H1 (cell line): ENCODE measurements around the gene RAP2C. TPM values are rescaled to one million over a fixed set of nuclear protein-coding genes. Genes with fewer than 3 reads are reported as not detected.

Source experiments
- CTCF ChIA-PET: fragments of 300-600 bp; sonication (Branson Sonifier 250); formaldehyde crosslinking; loops from one replicate; lab custom pipeline; 2021; ENCODE audit not compliant: partially characterized antibody; lab: Charles Lee
- POLR2A ChIA-PET: fragments of 300-600 bp; sonication (Branson Sonifier 250); formaldehyde crosslinking; loops from one replicate; lab custom pipeline; 2021; ENCODE audit warnings: inconsistent platforms; ENCODE audit not compliant: partially characterized antibody; lab: Charles Lee
- DNase-seq, 2 experiments: peaks; one replicate each; pipeline versions ENCODE4 v3.0.0 to v3.0.0-alpha.2; 2010 to 2022; ENCODE audit warnings: low spot score in 2 of 2, low read depth in 1 of 2, mixed read lengths in 1 of 2
- FAIRE-seq: peaks from 2 replicates; lab custom pipeline; 2011; peaks lifted over from hg19 to GRCh38; lab: Jason Lieb, UNC
- H2AFZ ChIP-seq: 2 replicates; pipeline ENCODE4 v1.8.1; 2012; ENCODE audit warnings: low read length, inconsistent platforms
- H2AK5ac ChIP-seq: 2 replicates; pipeline ENCODE4 v1.6.1; 2013; ENCODE audit warnings: low read depth, low read length
- H2BK120ac ChIP-seq: replicated peaks from 2 replicates; pipeline ENCODE3; 2013; ENCODE audit warnings: low read depth, low read length, inconsistent platforms
- H2BK12ac ChIP-seq: 2 replicates; pipeline ENCODE4 v1.6.1; 2013; ENCODE audit warnings: low read depth, low read length
- H2BK15ac ChIP-seq: 2 replicates; pipeline ENCODE4 v1.6.1; 2013; ENCODE audit warnings: low read length
- H2BK20ac ChIP-seq: 2 replicates; pipeline ENCODE4 v1.6.1; 2013; ENCODE audit warnings: low read length
- H2BK5ac ChIP-seq: 2 replicates; pipeline ENCODE4 v1.6.1; 2013; ENCODE audit warnings: low read depth, low read length
- H3K14ac ChIP-seq: 2 replicates; pipeline ENCODE4 v1.6.1; 2013; ENCODE audit warnings: inconsistent platforms; ENCODE audit not compliant: insufficient read length
- H3K18ac ChIP-seq: 2 replicates; pipeline ENCODE4 v1.6.1; 2013; ENCODE audit warnings: low read length; ENCODE audit errors: extremely low read depth
- H3K23ac ChIP-seq: 2 replicates; pipeline ENCODE4 v1.6.1; 2013; ENCODE audit warnings: inconsistent platforms; ENCODE audit not compliant: insufficient read length
- H3K23me2 ChIP-seq: 2 replicates; pipeline ENCODE4 v1.6.1; 2013; ENCODE audit warnings: low read depth, low read length
- H3K27ac ChIP-seq: 2 replicates; pipeline ENCODE4 v1.6.1; 2011; ENCODE audit warnings: low read depth, low read length, inconsistent platforms
- H3K27me3 ChIP-seq, 4 experiments: replicated peaks in 1 of 4; 1 replicate in 1 of 4; 2 replicates in 3 of 4; pipeline versions ENCODE4 v1.6.1 to v1.8.1; 2011 to 2013; ENCODE audit warnings: low read length in 3 of 4, mild to moderate bottlenecking in 3 of 4, inconsistent platforms in 2 of 4, mixed read lengths in 2 of 4, moderate library complexity in 1 of 4; ENCODE audit not compliant: control insufficient read depth in 3 of 4, insufficient read depth in 3 of 4; ENCODE audit errors: extremely low read depth in 1 of 4
- H3K36me3 ChIP-seq, 4 experiments: 2 replicates each; pipeline versions ENCODE4 v1.6.1 to v1.8.1; 2011 to 2013; ENCODE audit warnings: mild to moderate bottlenecking in 4 of 4, low read length in 3 of 4, moderate library complexity in 2 of 4, control low read depth in 1 of 4, inconsistent platforms in 1 of 4; ENCODE audit not compliant: insufficient read depth in 4 of 4, control insufficient read depth in 2 of 4
- H3K4ac ChIP-seq: replicated peaks from 2 replicates; pipeline ENCODE3; 2013; ENCODE audit warnings: low read length, low read depth, mixed read lengths, inconsistent platforms; ENCODE audit not compliant: insufficient read length
- H3K4me1 ChIP-seq, 4 experiments: replicated peaks in 1 of 4; 1 replicate in 1 of 4; 2 replicates in 3 of 4; pipeline versions ENCODE4 v1.6.1 to v1.8.1; 2011 to 2013; ENCODE audit warnings: low read length in 3 of 4, inconsistent platforms in 2 of 4, mixed read lengths in 1 of 4; ENCODE audit not compliant: insufficient read depth in 4 of 4, control insufficient read depth in 3 of 4
- H3K4me2 ChIP-seq, 2 experiments: 2 replicates each; pipeline versions ENCODE4 v1.6.1 to v1.8.1; 2011 to 2013; ENCODE audit warnings: low read depth in 2 of 2, low read length in 2 of 2, control low read depth in 1 of 2, inconsistent platforms in 1 of 2, mild to moderate bottlenecking in 1 of 2; ENCODE audit not compliant: insufficient read depth in 1 of 2
- H3K4me3 ChIP-seq, 4 experiments: fragments of 200-600, 300-600 bp in 1 of 4; sonication (generic), shearing (Covaris generic), sonication (Bioruptor Twin) in 1 of 4; 2 replicates each; pipeline versions ENCODE4 v1.5.1 to v1.8.1; 2011 to 2016; ENCODE audit warnings: low read length in 4 of 4, low read depth in 3 of 4, control low read depth in 2 of 4, inconsistent platforms in 2 of 4, mild to moderate bottlenecking in 2 of 4, mixed read lengths in 1 of 4, moderate library complexity in 1 of 4; ENCODE audit not compliant: insufficient read depth in 2 of 4; ENCODE audit errors: extremely low read depth in 1 of 4
- H3K56ac ChIP-seq: replicated peaks from 2 replicates; pipeline ENCODE3; 2013; ENCODE audit warnings: low read depth, mild to moderate bottlenecking, mixed read lengths, low read length, inconsistent platforms; ENCODE audit not compliant: insufficient read length
- H3K79me1 ChIP-seq: 2 replicates; pipeline ENCODE4 v1.6.1; 2013; ENCODE audit warnings: low read depth, low read length, control low read depth
- H3K79me2 ChIP-seq, 2 experiments: 2 replicates each; pipeline versions ENCODE4 v1.6.1 to v1.8.1; 2012 to 2013; ENCODE audit warnings: low read length in 2 of 2, mild to moderate bottlenecking in 2 of 2, inconsistent platforms in 1 of 2; ENCODE audit not compliant: insufficient read depth in 2 of 2, control insufficient read depth in 1 of 2
- H3K9ac ChIP-seq, 4 experiments: replicated peaks in 1 of 4; 1 replicate in 1 of 4; 2 replicates in 3 of 4; pipeline versions ENCODE4 v1.6.1 to v1.8.1; 2011 to 2013; ENCODE audit warnings: low read depth in 3 of 4, low read length in 3 of 4, control low read depth in 2 of 4, mild to moderate bottlenecking in 2 of 4, moderate library complexity in 2 of 4, inconsistent platforms in 1 of 4; ENCODE audit errors: extremely low read depth in 1 of 4
- H3K9me3 ChIP-seq, 2 experiments: 2 replicates each; pipeline versions ENCODE4 v1.6.1 to v1.8.1; 2012 to 2013; ENCODE audit warnings: mild to moderate bottlenecking in 2 of 2, moderate library complexity in 2 of 2, control low read depth in 1 of 2, inconsistent platforms in 1 of 2, low read depth in 1 of 2, low read length in 1 of 2, mixed read lengths in 1 of 2; ENCODE audit not compliant: insufficient read depth in 2 of 2
- H4K20me1 ChIP-seq, 2 experiments: replicated peaks in 1 of 2; 2 replicates each; pipeline versions ENCODE3 to v1.8.1; 2011 to 2013; ENCODE audit warnings: inconsistent platforms in 2 of 2, low read length in 2 of 2, mild to moderate bottlenecking in 1 of 2; ENCODE audit not compliant: insufficient read depth in 2 of 2, control insufficient read depth in 1 of 2
- H4K5ac ChIP-seq: 2 replicates; pipeline ENCODE4 v1.6.1; 2013; ENCODE audit warnings: low read length, low read depth, mixed read lengths, inconsistent platforms; ENCODE audit not compliant: insufficient read length
- H4K8ac ChIP-seq: 2 replicates; pipeline ENCODE4 v1.8.0; 2013; ENCODE audit warnings: mild to moderate bottlenecking, moderate library complexity, low read length, inconsistent platforms; ENCODE audit not compliant: insufficient read depth; ENCODE audit errors: extremely low read depth
- H4K91ac ChIP-seq: replicated peaks from 2 replicates; pipeline ENCODE3; 2013; ENCODE audit warnings: low read length, mixed read lengths, inconsistent platforms; ENCODE audit not compliant: insufficient read length
- ATF2 ChIP-seq: IDR thresholded peaks from 2 replicates; pipeline ENCODE4 v1.6.1; 2012; ENCODE audit warnings: low read length, inconsistent platforms
- CREB1 ChIP-seq: IDR thresholded peaks from 2 replicates; pipeline ENCODE4 v1.6.1; 2012; ENCODE audit warnings: inconsistent platforms
- GTF2F1 ChIP-seq: IDR thresholded peaks from 2 replicates; pipeline ENCODE4 v1.6.1; 2012; ENCODE audit warnings: low read depth, low read length, improper control_type of control experiment, borderline replicate concordance
- POU5F1 ChIP-seq: IDR thresholded peaks from 2 replicates; pipeline ENCODE4 v1.6.1; 2011; ENCODE audit warnings: low read depth, mild to moderate bottlenecking, low read length, moderate library complexity
- RAD21 ChIP-seq, 2 experiments: IDR thresholded peaks in 1 of 2; conservative IDR thresholded peaks in 1 of 2; 2 replicates each; pipeline ENCODE4 v1.6.1; 2011; ENCODE audit warnings: low read depth in 2 of 2, low read length in 2 of 2, improper control_type of control experiment in 1 of 2, inconsistent platforms in 1 of 2, mild to moderate bottlenecking in 1 of 2, moderate library complexity in 1 of 2
- ZNF274 ChIP-seq: IDR thresholded peaks from 2 replicates; pipeline ENCODE4 v1.7.0; 2012; ENCODE audit warnings: low read length, borderline replicate concordance; ENCODE audit errors: extremely low read depth
- WGBS, 2 experiments: shearing (Covaris generic) in 1 of 2; methylation state at CpG; one replicate each; pipeline versions ENCODE4 v1.1.6 to v1.1.7; 2013 to 2015; ENCODE audit warnings: low lambda C conversion rate in 2 of 2, mixed read lengths in 2 of 2, inconsistent platforms in 1 of 2, low coverage in 1 of 2, missing lambda C conversion rate in 1 of 2; ENCODE audit not compliant: insufficient replicate concordance in 2 of 2, insufficient coverage in 1 of 2, insufficient read length in 1 of 2; ENCODE audit errors: extremely low coverage in 1 of 2, missing lambda C conversion rate in 1 of 2; 5-methylcytosine and 5-hydroxymethylcytosine counted together
- polyA plus RNA-seq, 7 experiments: library from polyadenylated mRNA; depleted of rRNA in 3 of 7; stranded (reverse) in 5 of 7; unstranded in 2 of 7; fragments of >200 nt in 5 of 7; fragments of 200-250 nt in 2 of 7; gene quantifications; 1 replicate in 5 of 7; 2 replicates in 1 of 7; 4 replicates in 1 of 7; pipeline versions ENCODE4 v1.2.1 to v1.2.3, GENCODE V29; 2011 to 2013; ENCODE audit warnings: missing spikeins in 2 of 7, mixed read lengths in 2 of 7
- total RNA-seq: library from RNA; stranded (reverse); fragmentation: NEBNext Ultra II Directional; extraction: Animal tissue kit (Norgen Biotek cat#: 25700); gene quantifications from 2 replicates; pipeline ENCODE4 v1.2.1, GENCODE V29; 2021
- TF ChIP-seq, protein P1 (sequence below): IDR thresholded peaks from 2 replicates; pipeline ENCODE4 v1.6.1; 2012; ENCODE audit warnings: inconsistent platforms

Gene RAP2C
- total and polyA plus RNA-seq, 2 of the 8 experiments (the other 6 are each of a cell fraction or from before 2014, with no cell fraction given): 4.7 to 20.5 TPM

DNA sequence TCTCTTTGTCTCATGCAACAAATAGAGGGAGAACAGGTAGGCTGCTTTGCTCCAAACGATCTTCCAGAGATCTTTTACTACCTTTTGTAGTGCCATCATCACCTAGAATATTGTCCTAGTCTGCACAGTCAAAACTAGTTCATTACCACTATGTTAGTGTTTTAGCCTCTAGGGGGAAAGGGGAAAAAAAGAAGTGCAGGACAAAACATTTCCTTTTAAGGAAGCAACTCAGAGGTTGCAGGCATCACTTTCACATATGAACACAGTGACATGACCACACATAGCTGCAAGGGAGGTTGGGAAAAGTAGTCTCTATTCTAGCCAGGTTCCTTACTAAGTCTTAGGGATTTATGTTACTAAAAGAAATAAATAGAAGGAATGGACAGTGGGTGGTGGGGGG is 39.3 kb upstream of the RAP2C start:
- Histone ChIP-seq H2BK120ac (no peak overlapping the region), H3K4me1 (no peaks in the 10 kb centered on the region), H2BK5ac (no peak overlapping the region), H3K23me2 (no peaks in the 10 kb centered on the region), H2BK12ac (no peak overlapping the region), H2AK5ac (no peak overlapping the region), H3K9me3 (no peaks in the 10 kb centered on the region), H2AFZ (no peak overlapping the region), H3K56ac (no peak overlapping the region), H2BK15ac (no peak overlapping the region), H3K4me3 (no peak overlapping the region), H3K27ac (no peak overlapping the region), H3K79me1 (no peaks in the 10 kb centered on the region), H3K79me2 (no peaks in the 10 kb centered on the region), H3K27me3 (no peaks in the 10 kb centered on the region), H2BK20ac (no peak overlapping the region), H4K5ac (no peak overlapping the region), H4K91ac (no peak overlapping the region), H3K36me3 (no peaks in the 10 kb centered on the region), H3K9ac (no peak overlapping the region), H3K18ac (no peak overlapping the region), H3K4me2 (no peak overlapping the region), H3K14ac (no peak overlapping the region), H4K20me1 (no peaks in the 10 kb centered on the region), H4K8ac (no peak overlapping the region), H3K4ac (no peak overlapping the region), H3K23ac (no peak overlapping the region)
- POLR2A ChIA-PET: no interaction called here
- WGBS, 2 experiments: 80% methylated on average over 1 of the region's 1 CpG; no CpG with 5 or more reads in 1 of the 2 experiments
- DNase-seq (no peak), FAIRE-seq (no peak)
- CTCF ChIA-PET: interaction anchor here (1.8 kb wide), 1 partner anchor 13 kb away, joined by 6 read pairs; no protein-coding TSS in a partner anchor
- TF ChIP-seq, protein P1, sequence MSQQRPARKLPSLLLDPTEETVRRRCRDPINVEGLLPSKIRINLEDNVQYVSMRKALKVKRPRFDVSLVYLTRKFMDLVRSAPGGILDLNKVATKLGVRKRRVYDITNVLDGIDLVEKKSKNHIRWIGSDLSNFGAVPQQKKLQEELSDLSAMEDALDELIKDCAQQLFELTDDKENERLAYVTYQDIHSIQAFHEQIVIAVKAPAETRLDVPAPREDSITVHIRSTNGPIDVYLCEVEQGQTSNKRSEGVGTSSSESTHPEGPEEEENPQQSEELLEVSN: no peak
- TF ChIP-seq RAD21 (IDR thresholded peaks at IDR 0.05 in 1 of 2, conservative IDR thresholded peaks at IDR 0.05 in 1 of 2; ENCODE audit: low read depth in 2 of 2, low read length in 2 of 2) (no peak), GTF2F1 (no peak), POU5F1 (no peak), ZNF274 (no peak), CREB1 (no peak), ATF2 (no peak)
